ENCODE measurements around the gene DENND2A. TPM values are rescaled to one million over a fixed set of nuclear protein-coding genes. Genes with fewer than 3 reads are reported as not detected.
A peak's percentile ranks its signal among the peaks of the same experiment; 100 is the strongest.
"Not testable (repeated sequence)": the region's sequence is repeated elsewhere in the genome, so short reads cannot be mapped to it uniquely, and the experiment has no call there.

DENND2A gene
- total RNA-seq, 2 experiments from 2014 or later, result not detected

GRCh38 chr7:140506788-140507464 is 133.7 kb downstream of the DENND2A start:
- Mint-ChIP-seq H3K27ac (no peak overlapping the region), H3K4me1 (no peaks in the 10 kb centered on the region), H3K36me3 (ENCODE audit: low read depth) (no peaks in the 10 kb centered on the region), H3K27me3 (no peaks in the 10 kb centered on the region), H3K4me3 (no peak overlapping the region), H3K9me3 (no peaks in the 10 kb centered on the region)
- ChIA-PET POLR2A (no interaction called here), CTCF (interaction anchor here (0.6 to 1.5 kb wide), 2 partner anchors 8 to 536 kb away, joined by 3 to 4 read pairs; no protein-coding TSS in a partner anchor)
- DNase-seq, result no peak

GRCh38 chr7:140501966-140502365 is 138.6 kb downstream of the DENND2A start:
- H3K4me3 Mint-ChIP-seq, result no peak overlapping the region
- ChIA-PET CTCF (interaction anchor here (0.6 kb wide), 2 partner anchors 79 to 107 kb away, joined by 3 read pairs; no protein-coding TSS in a partner anchor), POLR2A (no interaction called here)
- H3K9me3 Mint-ChIP-seq, result no peaks in the 10 kb centered on the region
- no peaks in the 10 kb centered on the region for H3K36me3 Mint-ChIP-seq (ENCODE audit: low read depth)
- H3K27me3 Mint-ChIP-seq, result no peaks in the 10 kb centered on the region
- DNase-seq, result no peak
- H3K27ac Mint-ChIP-seq, result no peak overlapping the region
- H3K4me1 Mint-ChIP-seq, result no peaks in the 10 kb centered on the region

GRCh38 chr7:140497807-140498206 is 142.8 kb downstream of the DENND2A start:
- H3K27me3 Mint-ChIP-seq; H3K4me1 Mint-ChIP-seq; POLR2A ChIA-PET; DNase-seq; H3K4me3 Mint-ChIP-seq; H3K27ac Mint-ChIP-seq; H3K36me3 Mint-ChIP-seq (ENCODE audit: low read depth); H3K9me3 Mint-ChIP-seq: not testable (repeated sequence)
- CTCF ChIA-PET, result interaction anchor here (0.6 to 1.3 kb wide), 4 partner anchors 9 to 499 kb away, joined by 3 to 5 read pairs (median 4); no protein-coding TSS in a partner anchor

GRCh38 chr7:140497241-140497769 is 143.3 kb downstream of the DENND2A start:
- CTCF ChIA-PET, result interaction anchor here (1.3 kb wide), 1 partner anchor 12 kb away, joined by 3 read pairs; no protein-coding TSS in a partner anchor
- no peak overlapping the region for H3K4me3 Mint-ChIP-seq
- POLR2A ChIA-PET, result no interaction called here
- DNase-seq, result no peak
- H3K36me3 Mint-ChIP-seq (ENCODE audit: low read depth), result no peaks in the 10 kb centered on the region
- H3K27ac Mint-ChIP-seq, result no peak overlapping the region
- H3K9me3 Mint-ChIP-seq, result no peaks in the 10 kb centered on the region
- no peaks in the 10 kb centered on the region for H3K27me3 Mint-ChIP-seq
- peaks cover 2% of the 10 kb centered on the region for H3K4me1 Mint-ChIP-seq

GRCh38 chr7:140495514-140496097 is 145.0 kb downstream of the DENND2A start:
- no peaks in the 10 kb centered on the region for H3K27me3 Mint-ChIP-seq
- CTCF ChIA-PET, result interaction anchor here (0.7 to 0.8 kb wide), 4 partner anchors 9 to 1872 kb away, joined by 3 to 5 read pairs (median 3); no protein-coding TSS in a partner anchor

GRCh38 chr7:140494867-140495266 is 145.7 kb downstream of the DENND2A start:
- no peak for DNase-seq
- POLR2A ChIA-PET, result no interaction called here

More at GRCh38 chr7:140495514-140496097, 145.0 kb downstream of the DENND2A start:
- DNase-seq, result no peak
- no peaks in the 10 kb centered on the region for H3K36me3 Mint-ChIP-seq (ENCODE audit: low read depth)
- no peak overlapping the region for H3K4me3 Mint-ChIP-seq
- POLR2A ChIA-PET, result no interaction called here
- peaks cover 2% of the 10 kb centered on the region for H3K4me1 Mint-ChIP-seq
- no peak overlapping the region for H3K27ac Mint-ChIP-seq
- no peaks in the 10 kb centered on the region for H3K9me3 Mint-ChIP-seq

GRCh38 chr7:140489026-140489359 is 151.6 kb downstream of the DENND2A start:
- Mint-ChIP-seq H3K9me3 (no peaks in the 10 kb centered on the region), H3K27ac (no peak overlapping the region)
- POLR2A ChIA-PET, result no interaction called here

More at GRCh38 chr7:140494867-140495266, 145.7 kb downstream of the DENND2A start:
- Mint-ChIP-seq H3K27ac (no peak overlapping the region), H3K4me3 (no peak overlapping the region), H3K36me3 (ENCODE audit: low read depth) (no peaks in the 10 kb centered on the region), H3K9me3 (no peaks in the 10 kb centered on the region), H3K4me1 (peaks cover 2% of the 10 kb centered on the region), H3K27me3 (no peaks in the 10 kb centered on the region)
- CTCF ChIA-PET, result interaction anchor here (0.6 to 0.8 kb wide), 5 partner anchors 9 to 1188 kb away, joined by 3 to 5 read pairs (median 3); no protein-coding TSS in a partner anchor

GRCh38 chr7:140485500-140486265 is 154.9 kb downstream of the DENND2A start:
- no peak for DNase-seq
- POLR2A ChIA-PET, result no interaction called here
- Mint-ChIP-seq H3K4me3 (no peak overlapping the region), H3K36me3 (ENCODE audit: low read depth) (no peaks in the 10 kb centered on the region), H3K4me1 (peaks cover 14% of the 10 kb centered on the region), H3K27me3 (peaks cover 16% of the 10 kb centered on the region), H3K9me3 (no peaks in the 10 kb centered on the region), H3K27ac (no peak overlapping the region)
- CTCF ChIA-PET, result interaction anchor here (0.7 to 1.4 kb wide), 2 partner anchors 9 kb away, joined by 3 to 5 read pairs; no protein-coding TSS in a partner anchor

More at GRCh38 chr7:140489026-140489359, 151.6 kb downstream of the DENND2A start:
- no peak overlapping the region for H3K4me3 Mint-ChIP-seq
- no peaks in the 10 kb centered on the region for H3K36me3 Mint-ChIP-seq (ENCODE audit: low read depth)
- H3K4me1 Mint-ChIP-seq, result peaks cover 16% of the 10 kb centered on the region
- DNase-seq, result no peak
- H3K27me3 Mint-ChIP-seq, result peaks cover 10% of the 10 kb centered on the region
- CTCF ChIA-PET, result no interaction called here

- H3K27me3 Mint-ChIP-seq, result peaks cover 16% of the 10 kb centered on the region
- ChIA-PET CTCF (no interaction called here), POLR2A (no interaction called here)
- H3K4me1 Mint-ChIP-seq, result peaks cover 14% of the 10 kb centered on the region
- no peaks in the 10 kb centered on the region for H3K36me3 Mint-ChIP-seq (ENCODE audit: low read depth)
- no peak overlapping the region for H3K27ac Mint-ChIP-seq
- no peak overlapping the region for H3K4me3 Mint-ChIP-seq
- no peaks in the 10 kb centered on the region for H3K9me3 Mint-ChIP-seq
- no peak for DNase-seq
Observed at GRCh38 chr7:140484951-140485499, 155.6 kb downstream of the DENND2A start.

- H3K9me3 Mint-ChIP-seq, result no peaks in the 10 kb centered on the region
- H3K4me1 Mint-ChIP-seq, result peaks cover 18% of the 10 kb centered on the region
- no peak overlapping the region for H3K27ac Mint-ChIP-seq
- no peak for DNase-seq
- POLR2A ChIA-PET, result no interaction called here
- CTCF ChIA-PET, result interaction anchor here (1.3 kb wide), 1 partner anchor 8 kb away, joined by 4 read pairs; no protein-coding TSS in a partner anchor
- no peak overlapping the region for H3K4me3 Mint-ChIP-seq
- H3K27me3 Mint-ChIP-seq, result peaks cover 16% of the 10 kb centered on the region
- no peaks in the 10 kb centered on the region for H3K36me3 Mint-ChIP-seq (ENCODE audit: low read depth)
Observed at GRCh38 chr7:140484479-140484878, 156.1 kb downstream of the DENND2A start.

GRCh38 chr7:140479739-140480084 is 160.9 kb downstream of the DENND2A start:
- peak overlapping the region; percentile 97 for H3K27ac Mint-ChIP-seq
- no peaks in the 10 kb centered on the region for H3K9me3 Mint-ChIP-seq
- CTCF ChIA-PET, result interaction anchor here (0.7 to 1.5 kb wide), 2 partner anchors 12 to 17 kb away, joined by 4 read pairs; no protein-coding TSS in a partner anchor
- peak overlapping the region; percentile 91 for H3K4me3 Mint-ChIP-seq
- no peak for DNase-seq
- H3K36me3 Mint-ChIP-seq (ENCODE audit: low read depth), result peaks cover 8% of the 10 kb centered on the region
- peaks cover 9% of the 10 kb centered on the region for H3K27me3 Mint-ChIP-seq
- POLR2A ChIA-PET, result no interaction called here
- H3K4me1 Mint-ChIP-seq, result peaks cover 32% of the 10 kb centered on the region

- H3K36me3 Mint-ChIP-seq (ENCODE audit: low read depth), result peaks cover 8% of the 10 kb centered on the region
- peaks cover 6% of the 10 kb centered on the region for H3K27me3 Mint-ChIP-seq
- peaks cover 32% of the 10 kb centered on the region for H3K4me1 Mint-ChIP-seq
- DNase-seq, result peak; percentile 94
- H3K4me3 Mint-ChIP-seq, result peak within 1 kb of the TSS; percentile 96
- H3K9me3 Mint-ChIP-seq, result no peaks in the 10 kb centered on the region
- ChIA-PET POLR2A (no interaction called here), CTCF (interaction anchor here (0.5 to 1.5 kb wide), 5 partner anchors 12 to 1462 kb away, joined by 3 to 4 read pairs (median 4); no protein-coding TSS in a partner anchor)
- H3K27ac Mint-ChIP-seq, result peak within 1 kb of the TSS; percentile 97
Observed at GRCh38 chr7:140479062-140479738, 161.4 kb downstream of the DENND2A start, which contains the start of gene MKRN1. MKRN1 (minus strand) TSS chr7:140479505; CDS start chr7:140479344, 161 bp downstream.

All from activated CD4-positive, alpha-beta T cell treated with anti-CD3 and anti-CD28 coated beads, Interleukin-2, amount 10 ng/mL, durations not matched to agents 7 days and 5 days (primary cell).